Keratinocyte (primary cell): Measurements from ENCODE around the gene BDH2. TPM values are rescaled to one million over a fixed set of nuclear protein-coding genes. Genes with fewer than 3 reads are reported as not detected.

ENCODE experiments used
- DNase-seq: peaks from one replicate; pipeline ENCODE4 v3.0.0-alpha.2; 2011; ENCODE audit warnings: low read depth, missing footprints, low spot score
- FAIRE-seq: peaks from 2 replicates; lab custom pipeline; 2011; peaks lifted over from hg19 to GRCh38; lab: Jason Lieb, UNC
- H2AFZ ChIP-seq: 2 replicates; pipeline ENCODE4 v1.6.0; 2012; ENCODE audit warnings: low read length, control low read depth, inconsistent platforms; ENCODE audit not compliant: control insufficient read depth
- H3K27ac ChIP-seq: 2 replicates; pipeline ENCODE4 v1.5.1; 2011; ENCODE audit warnings: low read length; ENCODE audit not compliant: control insufficient read depth, insufficient read depth
- H3K27me3 ChIP-seq: 3 replicates; pipeline ENCODE4 v1.6.0; 2011; ENCODE audit warnings: low read length; ENCODE audit not compliant: control insufficient read depth, insufficient read depth; ENCODE audit errors: extremely low read depth
- H3K36me3 ChIP-seq, 2 experiments: 2 replicates in 1 of 2; 3 replicates in 1 of 2; pipeline ENCODE4 v1.5.1; 2011; ENCODE audit warnings: low read length in 2 of 2, mild to moderate bottlenecking in 1 of 2; ENCODE audit not compliant: control insufficient read depth in 2 of 2, insufficient read depth in 2 of 2; ENCODE audit errors: extremely low read depth in 1 of 2
- H3K4me1 ChIP-seq: 3 replicates; pipeline ENCODE4 v1.5.1; 2011; ENCODE audit warnings: low read length; ENCODE audit not compliant: control insufficient read depth, insufficient read depth; ENCODE audit errors: extremely low read depth
- H3K4me2 ChIP-seq: 3 replicates; pipeline ENCODE4 v1.6.0; 2011; ENCODE audit warnings: low read depth, low read length; ENCODE audit not compliant: control insufficient read depth, insufficient read depth; ENCODE audit errors: extremely low read depth
- H3K4me3 ChIP-seq, 3 experiments: fragments of 200-600 bp in 1 of 3; sonication (generic) in 1 of 3; 2 replicates in 2 of 3; 3 replicates in 1 of 3; pipeline ENCODE4 v1.5.1; 2011 to 2016; ENCODE audit warnings: low read length in 3 of 3, mild to moderate bottlenecking in 3 of 3, control low read depth in 2 of 3, inconsistent platforms in 1 of 3, low read depth in 1 of 3, mixed read lengths in 1 of 3, mixed run types in 1 of 3, moderate library complexity in 1 of 3; ENCODE audit not compliant: control insufficient read depth in 2 of 3, insufficient read depth in 2 of 3; ENCODE audit errors: extremely low read depth in 1 of 3
- H3K79me2 ChIP-seq: 2 replicates; pipeline ENCODE4 v1.6.0; 2012; ENCODE audit warnings: low read length; ENCODE audit not compliant: control insufficient read depth, insufficient read depth
- H3K9ac ChIP-seq: 3 replicates; pipeline ENCODE4 v1.6.0; 2011; ENCODE audit warnings: low read length; ENCODE audit not compliant: control insufficient read depth, insufficient read depth; ENCODE audit errors: extremely low read depth
- H3K9me1 ChIP-seq: 3 replicates; pipeline ENCODE4 v1.6.0; 2011; ENCODE audit warnings: low read length; ENCODE audit not compliant: control insufficient read depth, insufficient read depth; ENCODE audit errors: extremely low read depth
- H3K9me3 ChIP-seq: 2 replicates; pipeline ENCODE4 v1.5.1; 2012; ENCODE audit warnings: low read depth, low read length; ENCODE audit not compliant: control insufficient read depth
- H4K20me1 ChIP-seq: 3 replicates; pipeline ENCODE4 v1.6.0; 2011; ENCODE audit warnings: low read length; ENCODE audit not compliant: control insufficient read depth, insufficient read depth; ENCODE audit errors: extremely low read depth
- CTCF ChIP-seq, 3 experiments: IDR thresholded peaks in 1 of 3; conservative IDR thresholded peaks in 1 of 3; optimal IDR thresholded peaks in 1 of 3; 2 replicates in 2 of 3; 3 replicates in 1 of 3; pipeline versions ENCODE3 to v1.5.1; 2011; ENCODE audit warnings: low read length in 3 of 3, mild to moderate bottlenecking in 3 of 3, moderate library complexity in 2 of 3, control low read depth in 1 of 3, inconsistent platforms in 1 of 3; ENCODE audit not compliant: insufficient read depth in 2 of 3; ENCODE audit errors: extremely low read depth in 1 of 3
- EZH2 ChIP-seq: IDR thresholded peaks from one replicate; pipeline ENCODE4 v1.6.1; 2012; ENCODE audit warnings: inconsistent platforms, mild to moderate bottlenecking, low read length, moderate library complexity
- dilution Hi-C: fragments of 300-500 bp; cut with MboI; formaldehyde crosslinking; loops from one replicate; pipeline ENCODE4 v1.7.0; 2020; ENCODE audit warnings: low sequenced_read_pairs; ENCODE audit not compliant: extremely low pct_ligation_motif_present
- polyA plus RNA-seq, 5 experiments: library from polyadenylated mRNA; depleted of rRNA in 3 of 5; stranded (reverse) in 3 of 5; stranded (forward) in 1 of 5; unstranded in 1 of 5; fragments of >200 nt; gene quantifications; 1 replicate in 1 of 5; 2 replicates in 3 of 5; 3 replicates in 1 of 5; pipeline versions ENCODE4 v1.2.1 to v1.2.3, GENCODE V29; 2011 to 2012; ENCODE audit warnings: missing spikeins in 2 of 5, low read depth in 1 of 5, low replicate concordance in 1 of 5

Gene BDH2
- polyA plus RNA-seq, 1 donor (not counting 4 experiments of a cell fraction or from before 2014, with no cell fraction given), result 58.1 TPM

GRCh38 chr4:103123114-103123513 is 23.5 kb upstream of the BDH2 start:
- no peak overlapping the region for H3K4me2 ChIP-seq
- no peaks in the 10 kb centered on the region for H3K79me2 ChIP-seq
- no peaks in the 10 kb centered on the region for H3K4me1 ChIP-seq
- no peak overlapping the region for H3K4me3 ChIP-seq
- H3K27ac ChIP-seq, result no peak overlapping the region
- no peaks in the 10 kb centered on the region for H3K27me3 ChIP-seq
- H2AFZ ChIP-seq, result no peak overlapping the region
- no peaks in the 10 kb centered on the region for H3K9me1 ChIP-seq
- FAIRE-seq, result no peak
- H3K9me3 ChIP-seq, result no peaks in the 10 kb centered on the region
- H4K20me1 ChIP-seq, result no peaks in the 10 kb centered on the region
- peaks cover 0 to 8% of the 10 kb centered on the region in 2 experiments for H3K36me3 ChIP-seq
- no peak for DNase-seq
- TF ChIP-seq CTCF (optimal IDR thresholded peaks at IDR 0.05 in 1 of 3, IDR thresholded peaks at IDR 0.05 in 1 of 3, conservative IDR thresholded peaks at IDR 0.05 in 1 of 3; ENCODE audit: extremely low read depth in 1 of 3, insufficient read depth in 2 of 3, low read length in 3 of 3) (no peak), EZH2 (no peak)
- H3K9ac ChIP-seq, result no peak overlapping the region
- dilution Hi-C loops, result no loop called here

GRCh38 chr4:103118166-103118565 is 18.5 kb upstream of the BDH2 start:
- Histone ChIP-seq H3K9me1 (no peaks in the 10 kb centered on the region), H3K27ac (no peak overlapping the region), H2AFZ (no peak overlapping the region), H3K27me3 (no peaks in the 10 kb centered on the region), H3K4me3 (no peak overlapping the region), H3K4me2 (no peak overlapping the region), H3K36me3 (no peaks in the 10 kb centered on the region), H3K79me2 (no peaks in the 10 kb centered on the region), H3K4me1 (no peaks in the 10 kb centered on the region), H3K9me3 (no peaks in the 10 kb centered on the region), H3K9ac (no peak overlapping the region), H4K20me1 (no peaks in the 10 kb centered on the region)
- dilution Hi-C loops, result no loop called here
- DNase-seq (no peak), FAIRE-seq (no peak)
- no peak for TF ChIP-seq CTCF (optimal IDR thresholded peaks at IDR 0.05 in 1 of 3, IDR thresholded peaks at IDR 0.05 in 1 of 3, conservative IDR thresholded peaks at IDR 0.05 in 1 of 3; ENCODE audit: extremely low read depth in 1 of 3, insufficient read depth in 2 of 3, low read length in 3 of 3)
- no peak for TF ChIP-seq EZH2
